Chondrocyte (in vitro differentiated cells): ENCODE measurements around the gene RGS3. TPM values are rescaled to one million over a fixed set of nuclear protein-coding genes. Genes with fewer than 3 reads are reported as not detected.

Experiments
- DNase-seq: peaks from one replicate; pipeline ENCODE4 v3.0.0; 2021; ENCODE audit warnings: mixed read lengths, low spot score
- H3K27ac Mint-ChIP-seq: one replicate; pipeline ENCODE4 v1.8.0; 2021; ENCODE audit warnings: mild to moderate bottlenecking, moderate library complexity, mixed read lengths; ENCODE audit not compliant: unreplicated experiment
- H3K27me3 Mint-ChIP-seq: 2 replicates; pipeline ENCODE4 v1.8.0; 2021; ENCODE audit warnings: low read depth, mixed read lengths
- H3K36me3 Mint-ChIP-seq: 2 replicates; pipeline ENCODE4 v1.8.0; 2021; ENCODE audit warnings: low read depth, mixed read lengths
- H3K4me1 Mint-ChIP-seq: 2 replicates; pipeline ENCODE4 v1.8.0; 2021; ENCODE audit warnings: low read depth, mild to moderate bottlenecking, mixed read lengths
- H3K4me3 Mint-ChIP-seq: one replicate; pipeline ENCODE4 v1.8.0; 2021; ENCODE audit warnings: mild to moderate bottlenecking, moderate library complexity, mixed read lengths; ENCODE audit not compliant: unreplicated experiment
- H3K9me3 Mint-ChIP-seq: 2 replicates; pipeline ENCODE4 v1.8.0; 2021; ENCODE audit warnings: low read depth, mixed read lengths
- total RNA-seq: library from RNA; stranded (reverse); gene quantifications from 3 replicates; pipeline ENCODE4 v1.2.1, GENCODE V29; 2021
- TF ChIP-seq, protein P1 (sequence below): fragments of 200-600 bp; sonication (generic); IDR thresholded peaks from 2 replicates; pipeline ENCODE4 v1.5.0; 2021; ENCODE audit warnings: antibody characterized with exemption, mild to moderate bottlenecking, moderate library complexity

The RGS3 gene
- total RNA-seq, 1 donor from 2014 or later, result 55.2 TPM

DNA sequence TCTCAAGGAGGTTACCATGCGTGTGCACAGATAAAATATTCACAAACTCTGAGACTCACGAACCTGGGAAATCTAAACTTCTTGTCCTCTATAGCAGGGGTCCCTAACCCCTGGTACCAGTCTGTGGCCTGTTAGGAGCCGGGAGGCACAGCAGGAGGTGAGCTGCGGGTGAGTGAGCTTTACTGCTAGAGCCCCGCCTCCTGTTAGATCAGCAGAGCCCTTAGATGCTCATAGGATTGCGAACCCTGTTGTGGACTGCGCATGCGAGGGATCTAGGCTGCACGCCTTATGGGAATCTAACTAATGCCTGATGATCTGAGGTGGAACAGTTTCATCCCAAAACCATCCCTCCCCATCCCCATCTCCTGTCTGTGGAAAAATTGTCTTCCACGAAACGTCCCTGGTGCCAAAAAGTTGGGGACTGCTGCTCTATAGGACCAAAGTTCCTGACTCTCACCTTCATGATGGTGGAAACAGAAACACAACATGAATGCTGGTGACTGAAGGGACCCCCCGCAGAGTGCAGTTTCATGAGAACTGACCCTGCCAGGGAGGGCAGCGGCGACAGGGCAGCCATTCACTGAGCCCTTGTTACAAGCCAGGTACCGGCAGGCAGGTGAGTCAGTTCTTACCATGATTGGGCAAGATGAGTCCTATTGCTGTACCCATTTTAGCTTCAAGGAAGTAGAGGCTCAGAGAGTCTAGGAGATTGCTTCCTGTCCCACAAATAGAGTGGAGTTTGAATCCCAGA lies 181.9 kb downstream of the RGS3 start:
- TF ChIP-seq, protein P1, sequence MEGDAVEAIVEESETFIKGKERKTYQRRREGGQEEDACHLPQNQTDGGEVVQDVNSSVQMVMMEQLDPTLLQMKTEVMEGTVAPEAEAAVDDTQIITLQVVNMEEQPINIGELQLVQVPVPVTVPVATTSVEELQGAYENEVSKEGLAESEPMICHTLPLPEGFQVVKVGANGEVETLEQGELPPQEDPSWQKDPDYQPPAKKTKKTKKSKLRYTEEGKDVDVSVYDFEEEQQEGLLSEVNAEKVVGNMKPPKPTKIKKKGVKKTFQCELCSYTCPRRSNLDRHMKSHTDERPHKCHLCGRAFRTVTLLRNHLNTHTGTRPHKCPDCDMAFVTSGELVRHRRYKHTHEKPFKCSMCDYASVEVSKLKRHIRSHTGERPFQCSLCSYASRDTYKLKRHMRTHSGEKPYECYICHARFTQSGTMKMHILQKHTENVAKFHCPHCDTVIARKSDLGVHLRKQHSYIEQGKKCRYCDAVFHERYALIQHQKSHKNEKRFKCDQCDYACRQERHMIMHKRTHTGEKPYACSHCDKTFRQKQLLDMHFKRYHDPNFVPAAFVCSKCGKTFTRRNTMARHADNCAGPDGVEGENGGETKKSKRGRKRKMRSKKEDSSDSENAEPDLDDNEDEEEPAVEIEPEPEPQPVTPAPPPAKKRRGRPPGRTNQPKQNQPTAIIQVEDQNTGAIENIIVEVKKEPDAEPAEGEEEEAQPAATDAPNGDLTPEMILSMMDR, result no peak
- H3K27ac Mint-ChIP-seq, result no peak overlapping the region
- H3K27me3 Mint-ChIP-seq, result no peaks in the 10 kb centered on the region
- peaks cover 2% of the 10 kb centered on the region for H3K9me3 Mint-ChIP-seq
- H3K4me3 Mint-ChIP-seq, result no peak overlapping the region
- no peaks in the 10 kb centered on the region for H3K36me3 Mint-ChIP-seq
- peaks cover 25% of the 10 kb centered on the region for H3K4me1 Mint-ChIP-seq
- peak; percentile 47 for DNase-seq

DNA sequence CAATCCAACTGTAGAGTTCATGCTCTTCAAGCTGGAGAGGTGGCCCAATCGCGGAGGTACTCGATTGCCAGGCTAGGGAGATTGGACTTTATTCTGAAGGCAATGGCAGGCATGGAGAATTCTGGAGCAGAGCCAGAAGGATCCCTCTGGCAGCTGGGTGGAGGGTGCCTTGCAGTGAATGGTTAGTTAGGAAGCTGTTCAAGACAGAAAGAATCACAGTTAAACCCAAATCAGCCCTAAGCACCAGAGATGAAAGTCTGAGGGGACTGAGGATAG lies 182.4 kb downstream of the RGS3 start:
- DNase-seq, result peak; percentile 24
- Mint-ChIP-seq H3K27me3 (no peaks in the 10 kb centered on the region), H3K9me3 (peaks cover 2% of the 10 kb centered on the region), H3K27ac (no peak overlapping the region), H3K4me3 (no peak overlapping the region), H3K36me3 (no peaks in the 10 kb centered on the region), H3K4me1 (peaks cover 25% of the 10 kb centered on the region)
- TF ChIP-seq, protein P1, result no peak

DNA sequence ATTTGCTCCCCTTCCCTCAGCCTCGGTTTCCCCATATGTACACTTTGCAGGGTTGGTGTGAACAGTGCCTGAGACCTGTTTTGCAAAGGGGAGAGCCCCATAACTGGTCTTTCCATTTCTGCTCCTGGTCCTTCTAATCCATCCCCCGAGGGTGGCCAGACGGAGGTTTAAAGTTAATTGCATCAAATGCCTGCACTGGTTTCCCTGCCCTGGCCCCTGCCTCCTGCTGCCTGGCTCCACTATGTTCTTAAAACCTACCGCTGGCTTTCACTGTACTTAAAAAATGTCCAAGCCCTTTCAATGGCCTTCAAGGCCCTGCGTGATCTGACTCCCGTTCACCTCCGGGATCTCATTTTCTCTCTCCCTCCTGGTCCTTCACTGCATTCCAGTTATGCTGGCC lies 183.0 kb downstream of the RGS3 start:
- no peaks in the 10 kb centered on the region for H3K27me3 Mint-ChIP-seq
- TF ChIP-seq, protein P1, result no peak
- peaks cover 24% of the 10 kb centered on the region for H3K4me1 Mint-ChIP-seq
- no peak overlapping the region for H3K4me3 Mint-ChIP-seq
- H3K27ac Mint-ChIP-seq, result no peak overlapping the region
- peak; percentile 22 for DNase-seq
- H3K36me3 Mint-ChIP-seq, result no peaks in the 10 kb centered on the region
- H3K9me3 Mint-ChIP-seq, result peaks cover 2% of the 10 kb centered on the region

Other genes with a start within 250 kb of the RGS3 start
- gene FKBP15, start 242.4 kb upstream of the RGS3 start, total RNA-seq, result 26.0 to 33.6 TPM (median 27.6 TPM) in 3 replicates
- gene SLC31A1, start 242.2 kb upstream of the RGS3 start, total RNA-seq, result 30.9 to 39.6 TPM (median 38.6 TPM) in 3 replicates
- 18.8 to 25.4 TPM (median 20.1 TPM) in 3 replicates for gene CDC26, start 188.2 kb upstream of the RGS3 start, total RNA-seq
- gene PRPF4, start 188.1 kb upstream of the RGS3 start, total RNA-seq, result 18.2 to 23.7 TPM (median 20.8 TPM) in 3 replicates
- gene RNF183, start 160.4 kb upstream of the RGS3 start, total RNA-seq, result not detected in 3 replicates
- gene WDR31, start 123.5 kb upstream of the RGS3 start, total RNA-seq, result 1.7 to 2.4 TPM (median 1.8 TPM) in 3 replicates
- gene BSPRY, start 114.2 kb upstream of the RGS3 start, total RNA-seq, result not detected in 3 replicates
- gene HDHD3, start 86.7 kb upstream of the RGS3 start, total RNA-seq, result 9.1 to 10.7 TPM (median 10.2 TPM) in 3 replicates
- 21.8 to 33.0 TPM (median 22.6 TPM) in 3 replicates for gene ALAD, start 62.4 kb upstream of the RGS3 start, total RNA-seq
- 28.4 to 41.7 TPM (median 29.5 TPM) in 3 replicates for gene POLE3, start 53.1 kb upstream of the RGS3 start, total RNA-seq
- 0.19 to 0.37 TPM in 2 of 3 replicates, not detected in the other for gene C9orf43, start 53.0 kb upstream of the RGS3 start, total RNA-seq